Brain microvascular endothelial cell (primary cell): ENCODE measurements around the gene AXDND1.

Experiments used
- DNase-seq: peaks from one replicate; pipeline ENCODE4 v3.0.0-alpha.2; 2020
- H3K27ac ChIP-seq: fragments of 250-450 bp; sonication (Bioruptor Pico); 2 replicates; pipeline ENCODE4 v1.5.1; 2020; ENCODE audit warnings: mild to moderate bottlenecking, moderate library complexity
- H3K27me3 ChIP-seq: fragments of 250-450 bp; sonication (Bioruptor Pico); replicated peaks from 2 replicates; pipeline ENCODE4 v1.5.1; 2020; ENCODE audit warnings: mild to moderate bottlenecking
- H3K36me3 ChIP-seq: fragments of 250-450 bp; sonication (Bioruptor Pico); replicated peaks from 2 replicates; pipeline ENCODE4 v1.5.1; 2020; ENCODE audit warnings: mild to moderate bottlenecking
- H3K4me3 ChIP-seq: 2 replicates; pipeline ENCODE4 v1.5.1; 2011; ENCODE audit warnings: low read depth, mild to moderate bottlenecking, control low read depth, low read length, moderate library complexity
- CTCF ChIP-seq: IDR thresholded peaks from 2 replicates; pipeline ENCODE4 v1.5.1; 2011; ENCODE audit warnings: low read depth, mild to moderate bottlenecking, moderate library complexity, low read length, control low read depth, inconsistent platforms; ENCODE audit errors: missing control alignments
- in situ Hi-C: cut with HindIII; loops from 2 replicates; pipeline ENCODE4 v1.10.0; 2017; ENCODE audit warnings: low sequenced_read_pairs, low pct_ligation_motif_present

AXDND1 gene

GRCh38 chr1:179558078-179558477 is 192.3 kb downstream of the AXDND1 start:
- in situ Hi-C loops = no loop called here
- Histone ChIP-seq H3K36me3 (no peaks in the 10 kb centered on the region), H3K4me3 (no peak overlapping the region), H3K27ac (no peak overlapping the region), H3K27me3 (no peaks in the 10 kb centered on the region)
- DNase-seq = no peak
- no peak for TF ChIP-seq CTCF

- H3K27me3 ChIP-seq = peaks cover 18% of the 10 kb centered on the region
- H3K36me3 ChIP-seq = no peaks in the 10 kb centered on the region
- in situ Hi-C loops = no loop called here
- no peak within 1 kb of the TSS for H3K4me3 ChIP-seq
- H3K27ac ChIP-seq = no peak within 1 kb of the TSS
- DNase-seq = no peak
- TF ChIP-seq CTCF = no peak
These were observed 209.9 kb downstream of the AXDND1 start, which contains the start of gene NPHS2 for GRCh38 chr1:179575497-179576314. TSS of gene NPHS2 (minus strand) at chr1:179575948. CDS start at chr1:179575864, 84 bp downstream.

DNA sequence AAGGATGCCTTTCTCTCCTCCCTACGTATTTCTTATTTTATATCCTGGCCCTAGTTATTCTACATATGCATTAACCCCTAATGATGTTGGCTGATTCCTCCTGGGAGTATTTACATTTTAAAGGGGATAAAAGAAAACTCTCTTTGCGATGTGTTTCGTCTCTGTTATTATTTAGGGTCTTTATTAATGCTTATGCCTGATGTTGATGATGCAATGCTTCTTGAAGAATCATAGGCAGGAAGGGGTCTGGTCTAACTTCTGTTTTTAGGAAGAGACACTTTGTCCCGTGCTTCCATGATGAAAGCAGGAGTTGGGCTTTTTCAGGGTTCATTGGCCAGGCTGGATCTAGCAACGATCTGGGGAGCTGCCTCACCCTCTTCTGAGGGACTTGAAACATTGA is 210.7 kb downstream of the AXDND1 start:
- Histone ChIP-seq H3K27me3 (peaks cover 18% of the 10 kb centered on the region), H3K36me3 (no peaks in the 10 kb centered on the region), H3K4me3 (no peak overlapping the region), H3K27ac (no peak overlapping the region)
- TF ChIP-seq CTCF = no peak
- in situ Hi-C loops = no loop called here
- DNase-seq = no peak

- DNase-seq = no peak
- H3K36me3 ChIP-seq = no peaks in the 10 kb centered on the region
- no peak for TF ChIP-seq CTCF
- H3K4me3 ChIP-seq = no peak overlapping the region
- H3K27me3 ChIP-seq = peaks cover 16% of the 10 kb centered on the region
- in situ Hi-C loops = no loop called here
- H3K27ac ChIP-seq = no peak overlapping the region
These were observed 218.1 kb downstream of the AXDND1 start for GRCh38 chr1:179583771-179584320.

DNA sequence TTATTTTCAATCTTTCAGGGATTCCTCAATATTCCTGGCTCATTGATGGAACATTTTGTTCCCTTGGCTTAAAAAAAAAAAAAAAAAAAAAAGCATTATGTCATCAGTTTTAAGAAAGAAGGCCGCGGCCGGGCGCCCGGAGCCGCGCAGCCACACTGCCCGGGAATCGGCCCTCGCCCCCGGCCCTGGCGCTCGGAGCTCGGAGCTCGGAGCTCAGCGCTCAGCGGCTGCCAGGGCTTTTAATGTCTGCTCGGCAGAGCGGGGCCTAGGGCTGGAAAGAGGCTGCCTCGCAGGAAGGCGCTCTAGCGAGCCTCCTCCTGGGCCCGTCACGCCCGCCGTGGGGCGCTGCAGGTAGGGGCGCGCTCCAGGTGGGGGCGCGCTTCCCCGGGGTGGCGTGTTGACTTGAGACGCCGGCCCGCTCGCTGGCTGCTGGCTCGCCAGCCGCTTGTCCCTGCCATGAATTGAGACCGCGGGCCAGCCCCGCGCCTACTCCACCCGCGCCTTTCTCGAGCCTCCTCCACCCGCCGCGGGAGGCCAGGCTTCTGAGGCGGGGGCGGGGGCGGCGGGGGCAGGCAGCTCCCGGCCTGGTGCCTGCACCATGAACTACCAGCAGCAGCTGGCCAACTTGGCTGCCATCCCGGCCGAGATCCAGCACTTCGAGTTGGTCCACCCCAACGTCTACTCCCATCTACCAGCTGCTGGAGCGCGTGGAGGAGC is 220.5 kb downstream of the AXDND1 start:
- H3K4me3 ChIP-seq = peak overlapping the region; percentile 41
- in situ Hi-C loops = no loop called here
- peak; percentile 47 for TF ChIP-seq CTCF
- H3K36me3 ChIP-seq = no peaks in the 10 kb centered on the region
- no peak for DNase-seq
- H3K27me3 ChIP-seq = peaks cover 18% of the 10 kb centered on the region
- H3K27ac ChIP-seq = no peak overlapping the region
